ENCODE measurements around the gene TMEM273. TPM values are rescaled to one million over a fixed set of nuclear protein-coding genes. Genes with fewer than 3 reads are reported as not detected.

Gene TMEM273
- total RNA-seq, 1 experiment from 2014 or later, result 0.09 TPM

DNA sequence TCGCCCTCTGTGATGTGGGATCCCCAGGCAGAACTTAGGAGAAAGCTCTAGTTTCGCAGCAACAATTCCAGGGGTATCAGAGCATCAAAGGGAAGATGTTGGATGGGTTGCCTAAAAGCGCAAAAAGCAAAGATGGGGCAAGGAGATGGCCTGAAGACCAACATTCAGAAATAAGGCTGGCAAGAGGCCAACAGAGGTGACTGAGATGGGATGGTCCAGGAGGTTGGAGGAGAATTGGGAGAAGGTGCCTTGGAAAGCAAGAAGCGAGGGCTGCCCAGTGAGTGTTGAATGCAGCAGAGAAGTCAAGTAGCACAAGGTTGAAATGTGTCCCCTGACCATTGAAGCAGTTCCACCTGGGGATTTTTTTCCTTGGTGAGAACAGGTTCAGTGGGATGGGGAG, 38.4 kb upstream of the TMEM273 start:
- no peak for TF ChIP-seq ZNF671 (CRISPR knock-in tag; IDR thresholded peaks at IDR 0.05)
- CTCF ChIA-PET, result no interaction called here
- ATAC-seq (no peak), DNase-seq (ENCODE audit: low spot score) (no peak)
- H3K4me3 Mint-ChIP-seq, result no peak overlapping the region
- no peaks in the 10 kb centered on the region; the same call in 1 of the 2 replicates for H3K27me3 Mint-ChIP-seq (ENCODE audit: low read depth)
- H3K9me3 Mint-ChIP-seq, result peaks cover 20% of the 10 kb centered on the region
- H3K36me3 Mint-ChIP-seq, result no peaks in the 10 kb centered on the region
- POLR2A ChIA-PET, result no interaction called here
- no peaks in the 10 kb centered on the region for H3K4me1 Mint-ChIP-seq
- H3K27ac Mint-ChIP-seq, result no peak overlapping the region

DNA sequence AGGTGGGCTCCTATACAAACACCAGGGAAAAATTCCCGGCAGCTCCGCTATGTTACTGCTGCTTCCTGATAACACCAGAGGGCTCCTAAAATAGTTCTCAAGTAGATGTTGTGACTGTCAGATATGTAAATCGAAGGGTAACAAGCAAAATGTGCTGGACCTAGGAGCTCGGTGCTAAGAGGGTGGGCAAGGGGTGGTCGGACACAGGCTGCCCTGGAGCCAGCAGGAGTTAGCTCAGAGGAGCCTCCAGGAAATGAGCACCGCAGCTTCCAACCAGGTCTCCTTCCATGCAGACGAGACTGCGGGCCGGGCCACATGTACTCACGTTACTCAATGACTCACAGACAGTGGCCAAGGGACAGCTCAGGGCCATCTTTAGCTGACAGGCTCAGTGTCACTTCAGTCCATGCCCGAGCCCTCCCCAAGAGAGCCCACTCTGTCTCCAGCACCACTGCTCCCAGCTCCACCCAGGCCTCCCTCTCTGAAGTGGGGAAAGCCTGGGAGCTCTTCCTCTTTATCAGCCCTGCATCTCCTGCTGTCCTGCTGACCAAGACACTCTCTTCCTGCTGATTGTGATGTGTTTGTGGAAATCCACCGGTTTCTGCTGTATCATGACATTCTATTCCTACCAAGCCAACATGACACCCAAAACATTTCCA, 37.2 kb upstream of the TMEM273 start:
- no peak overlapping the region for H3K27ac Mint-ChIP-seq
- POLR2A ChIA-PET, result no interaction called here

More for the DNA sequence above, 37.2 kb upstream of the TMEM273 start:
- Mint-ChIP-seq H3K9me3 (peaks cover 22% of the 10 kb centered on the region), H3K27me3 (ENCODE audit: low read depth) (no peaks in the 10 kb centered on the region; the same call in 1 of the 2 replicates), H3K4me3 (no peak overlapping the region), H3K4me1 (no peaks in the 10 kb centered on the region), H3K36me3 (no peaks in the 10 kb centered on the region)
- TF ChIP-seq NFATC4 (CRISPR knock-in tag; IDR thresholded peaks at IDR 0.05) (no peak), HMGA2 (CRISPR knock-in tag; IDR thresholded peaks at IDR 0.05) (no peak), SMAD3 (CRISPR knock-in tag; IDR thresholded peaks at IDR 0.05; ENCODE audit: borderline replicate concordance) (no peak), NR3C1 (CRISPR knock-in tag; conservative IDR thresholded peaks at IDR 0.05; ENCODE audit: low read depth) (no peak), ZNF416 (CRISPR knock-in tag; IDR thresholded peaks at IDR 0.05) (no peak), SP1 (CRISPR knock-in tag; conservative IDR thresholded peaks at IDR 0.05) (no peak), ZNF423 (CRISPR knock-in tag; IDR thresholded peaks at IDR 0.05) (no peak), CREM (CRISPR knock-in tag; IDR thresholded peaks at IDR 0.05) (no peak)
- TF ChIP-seq, protein P1, sequence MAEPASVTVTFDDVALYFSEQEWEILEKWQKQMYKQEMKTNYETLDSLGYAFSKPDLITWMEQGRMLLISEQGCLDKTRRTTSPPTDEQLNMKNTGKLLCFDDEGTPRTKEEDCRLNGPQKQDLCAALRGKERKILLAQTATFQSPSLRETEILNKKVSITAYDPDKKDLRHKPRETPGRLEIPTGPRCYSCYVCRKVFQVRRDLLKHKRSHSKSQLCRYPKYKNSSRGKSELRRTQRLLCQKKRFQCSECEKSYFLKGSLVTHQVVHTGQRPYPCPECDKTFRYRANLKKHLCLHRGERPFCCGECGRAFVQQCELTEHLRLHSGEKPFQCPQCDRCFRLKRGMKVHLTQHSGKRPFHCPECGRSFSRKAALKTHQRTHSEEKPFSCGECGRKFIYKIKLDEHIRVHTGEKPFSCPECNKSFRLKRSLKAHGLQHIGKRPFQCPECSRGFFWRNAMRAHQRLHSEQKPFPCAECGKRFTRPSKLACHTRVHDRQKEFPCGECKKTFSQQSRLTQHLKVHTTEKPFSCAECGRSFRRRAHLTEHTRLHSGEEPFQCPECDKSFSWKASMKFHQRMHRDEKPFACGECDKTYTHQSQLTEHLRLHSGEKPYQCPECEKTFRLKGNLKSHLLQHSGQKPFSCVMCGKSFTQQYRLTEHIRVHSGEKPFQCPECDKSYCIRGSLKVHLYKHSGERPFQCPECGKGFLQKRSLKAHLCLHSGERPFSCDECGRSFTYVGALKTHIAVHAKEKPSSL (CRISPR knock-in tag; conservative IDR thresholded peaks at IDR 0.05), result no peak
- TF ChIP-seq, protein P2, sequence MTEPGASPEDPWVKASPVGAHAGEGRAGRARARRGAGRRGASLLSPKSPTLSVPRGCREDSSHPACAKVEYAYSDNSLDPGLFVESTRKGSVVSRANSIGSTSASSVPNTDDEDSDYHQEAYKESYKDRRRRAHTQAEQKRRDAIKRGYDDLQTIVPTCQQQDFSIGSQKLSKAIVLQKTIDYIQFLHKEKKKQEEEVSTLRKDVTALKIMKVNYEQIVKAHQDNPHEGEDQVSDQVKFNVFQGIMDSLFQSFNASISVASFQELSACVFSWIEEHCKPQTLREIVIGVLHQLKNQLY (CRISPR knock-in tag; IDR thresholded peaks at IDR 0.05), result no peak
- TF ChIP-seq, protein P3, sequence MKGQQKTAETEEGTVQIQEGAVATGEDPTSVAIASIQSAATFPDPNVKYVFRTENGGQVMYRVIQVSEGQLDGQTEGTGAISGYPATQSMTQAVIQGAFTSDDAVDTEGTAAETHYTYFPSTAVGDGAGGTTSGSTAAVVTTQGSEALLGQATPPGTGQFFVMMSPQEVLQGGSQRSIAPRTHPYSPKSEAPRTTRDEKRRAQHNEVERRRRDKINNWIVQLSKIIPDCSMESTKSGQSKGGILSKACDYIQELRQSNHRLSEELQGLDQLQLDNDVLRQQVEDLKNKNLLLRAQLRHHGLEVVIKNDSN (CRISPR knock-in tag; IDR thresholded peaks at IDR 0.05), result no peak
- TF ChIP-seq, protein P4, sequence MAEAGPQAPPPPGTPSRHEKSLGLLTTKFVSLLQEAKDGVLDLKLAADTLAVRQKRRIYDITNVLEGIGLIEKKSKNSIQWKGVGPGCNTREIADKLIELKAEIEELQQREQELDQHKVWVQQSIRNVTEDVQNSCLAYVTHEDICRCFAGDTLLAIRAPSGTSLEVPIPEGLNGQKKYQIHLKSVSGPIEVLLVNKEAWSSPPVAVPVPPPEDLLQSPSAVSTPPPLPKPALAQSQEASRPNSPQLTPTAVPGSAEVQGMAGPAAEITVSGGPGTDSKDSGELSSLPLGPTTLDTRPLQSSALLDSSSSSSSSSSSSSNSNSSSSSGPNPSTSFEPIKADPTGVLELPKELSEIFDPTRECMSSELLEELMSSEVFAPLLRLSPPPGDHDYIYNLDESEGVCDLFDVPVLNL (CRISPR knock-in tag; IDR thresholded peaks at IDR 0.05; ENCODE audit: borderline replicate concordance, low read depth), result no peak
- TF ChIP-seq, protein P5, sequence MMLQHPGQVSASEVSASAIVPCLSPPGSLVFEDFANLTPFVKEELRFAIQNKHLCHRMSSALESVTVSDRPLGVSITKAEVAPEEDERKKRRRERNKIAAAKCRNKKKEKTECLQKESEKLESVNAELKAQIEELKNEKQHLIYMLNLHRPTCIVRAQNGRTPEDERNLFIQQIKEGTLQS (CRISPR knock-in tag; conservative IDR thresholded peaks at IDR 0.05), result no peak
- TF ChIP-seq, protein P6, sequence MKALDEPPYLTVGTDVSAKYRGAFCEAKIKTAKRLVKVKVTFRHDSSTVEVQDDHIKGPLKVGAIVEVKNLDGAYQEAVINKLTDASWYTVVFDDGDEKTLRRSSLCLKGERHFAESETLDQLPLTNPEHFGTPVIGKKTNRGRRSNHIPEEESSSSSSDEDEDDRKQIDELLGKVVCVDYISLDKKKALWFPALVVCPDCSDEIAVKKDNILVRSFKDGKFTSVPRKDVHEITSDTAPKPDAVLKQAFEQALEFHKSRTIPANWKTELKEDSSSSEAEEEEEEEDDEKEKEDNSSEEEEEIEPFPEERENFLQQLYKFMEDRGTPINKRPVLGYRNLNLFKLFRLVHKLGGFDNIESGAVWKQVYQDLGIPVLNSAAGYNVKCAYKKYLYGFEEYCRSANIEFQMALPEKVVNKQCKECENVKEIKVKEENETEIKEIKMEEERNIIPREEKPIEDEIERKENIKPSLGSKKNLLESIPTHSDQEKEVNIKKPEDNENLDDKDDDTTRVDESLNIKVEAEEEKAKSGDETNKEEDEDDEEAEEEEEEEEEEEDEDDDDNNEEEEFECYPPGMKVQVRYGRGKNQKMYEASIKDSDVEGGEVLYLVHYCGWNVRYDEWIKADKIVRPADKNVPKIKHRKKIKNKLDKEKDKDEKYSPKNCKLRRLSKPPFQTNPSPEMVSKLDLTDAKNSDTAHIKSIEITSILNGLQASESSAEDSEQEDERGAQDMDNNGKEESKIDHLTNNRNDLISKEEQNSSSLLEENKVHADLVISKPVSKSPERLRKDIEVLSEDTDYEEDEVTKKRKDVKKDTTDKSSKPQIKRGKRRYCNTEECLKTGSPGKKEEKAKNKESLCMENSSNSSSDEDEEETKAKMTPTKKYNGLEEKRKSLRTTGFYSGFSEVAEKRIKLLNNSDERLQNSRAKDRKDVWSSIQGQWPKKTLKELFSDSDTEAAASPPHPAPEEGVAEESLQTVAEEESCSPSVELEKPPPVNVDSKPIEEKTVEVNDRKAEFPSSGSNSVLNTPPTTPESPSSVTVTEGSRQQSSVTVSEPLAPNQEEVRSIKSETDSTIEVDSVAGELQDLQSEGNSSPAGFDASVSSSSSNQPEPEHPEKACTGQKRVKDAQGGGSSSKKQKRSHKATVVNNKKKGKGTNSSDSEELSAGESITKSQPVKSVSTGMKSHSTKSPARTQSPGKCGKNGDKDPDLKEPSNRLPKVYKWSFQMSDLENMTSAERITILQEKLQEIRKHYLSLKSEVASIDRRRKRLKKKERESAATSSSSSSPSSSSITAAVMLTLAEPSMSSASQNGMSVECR (CRISPR knock-in tag; IDR thresholded peaks at IDR 0.05; ENCODE audit: borderline replicate concordance), result no peak
- no peak for DNase-seq (ENCODE audit: low spot score)
- CTCF ChIA-PET, result no interaction called here
- ATAC-seq, result no peak
